ENCODE measurements around the gene UBE3A. TPM values are rescaled to one million over a fixed set of nuclear protein-coding genes. Genes with fewer than 3 reads are reported as not detected.

UBE3A gene
- total RNA-seq, 1 donor from 2014 or later = 60.8 TPM

DNA sequence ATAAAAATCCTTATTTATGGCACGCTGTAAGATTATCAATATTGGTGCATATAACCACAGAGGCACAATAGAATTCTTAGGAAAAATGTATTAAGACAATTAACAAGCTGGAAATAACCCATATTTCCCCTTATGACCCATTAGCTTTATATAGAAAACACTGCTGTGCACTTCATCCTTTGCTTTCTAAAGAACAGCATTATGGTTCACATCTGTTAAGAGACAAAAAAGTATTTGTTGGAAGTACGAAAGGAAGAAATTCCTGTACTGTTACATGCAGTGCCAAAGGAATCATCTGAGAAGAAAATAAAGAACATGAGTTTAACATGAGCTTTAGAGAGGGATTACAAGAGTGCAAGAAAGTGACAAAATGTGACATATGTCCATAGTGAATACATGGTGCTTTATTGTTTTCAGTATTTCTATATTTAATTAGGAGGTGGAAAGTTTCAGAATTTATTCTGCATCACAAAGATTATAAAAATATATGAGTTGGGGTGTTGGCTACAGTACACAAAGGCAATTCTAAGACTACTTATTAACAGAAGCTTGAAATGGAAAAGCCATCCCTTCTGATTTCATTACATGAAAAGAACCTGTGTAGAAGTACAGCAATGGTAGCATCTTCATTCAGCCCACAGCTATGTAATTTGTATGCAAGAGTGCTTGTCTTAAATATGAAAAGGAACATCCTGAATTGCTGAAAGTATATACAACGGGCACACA is 6.8 kb downstream of the UBE3A start:
- TF ChIP-seq, protein P1, sequence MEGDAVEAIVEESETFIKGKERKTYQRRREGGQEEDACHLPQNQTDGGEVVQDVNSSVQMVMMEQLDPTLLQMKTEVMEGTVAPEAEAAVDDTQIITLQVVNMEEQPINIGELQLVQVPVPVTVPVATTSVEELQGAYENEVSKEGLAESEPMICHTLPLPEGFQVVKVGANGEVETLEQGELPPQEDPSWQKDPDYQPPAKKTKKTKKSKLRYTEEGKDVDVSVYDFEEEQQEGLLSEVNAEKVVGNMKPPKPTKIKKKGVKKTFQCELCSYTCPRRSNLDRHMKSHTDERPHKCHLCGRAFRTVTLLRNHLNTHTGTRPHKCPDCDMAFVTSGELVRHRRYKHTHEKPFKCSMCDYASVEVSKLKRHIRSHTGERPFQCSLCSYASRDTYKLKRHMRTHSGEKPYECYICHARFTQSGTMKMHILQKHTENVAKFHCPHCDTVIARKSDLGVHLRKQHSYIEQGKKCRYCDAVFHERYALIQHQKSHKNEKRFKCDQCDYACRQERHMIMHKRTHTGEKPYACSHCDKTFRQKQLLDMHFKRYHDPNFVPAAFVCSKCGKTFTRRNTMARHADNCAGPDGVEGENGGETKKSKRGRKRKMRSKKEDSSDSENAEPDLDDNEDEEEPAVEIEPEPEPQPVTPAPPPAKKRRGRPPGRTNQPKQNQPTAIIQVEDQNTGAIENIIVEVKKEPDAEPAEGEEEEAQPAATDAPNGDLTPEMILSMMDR (conservative IDR thresholded peaks at IDR 0.05; ENCODE audit: low read depth, low read length) = no peak
- H3K4me3 ChIP-seq (ENCODE audit: low read depth, low read length) = no peak overlapping the region
- no peak for DNase-seq (ENCODE audit: low read depth)

DNA sequence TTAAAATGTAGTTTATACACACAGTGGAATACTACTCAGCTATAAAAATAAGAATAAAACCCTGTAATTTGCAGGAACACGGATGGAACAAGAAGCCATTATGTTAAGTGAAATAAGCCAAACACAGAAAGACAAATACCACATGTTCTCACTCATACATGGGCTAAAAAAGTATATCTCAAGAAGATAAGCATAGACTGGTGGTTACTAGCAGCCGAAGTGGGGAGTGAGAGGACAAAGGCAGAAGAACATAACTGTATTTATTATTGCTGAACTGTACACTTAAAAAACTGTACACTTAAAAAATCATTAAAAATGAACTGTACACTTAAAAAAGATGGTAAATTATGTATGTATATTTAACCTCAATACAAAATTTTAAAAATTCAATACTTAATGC is 11.0 kb downstream of the UBE3A start:
- DNase-seq (ENCODE audit: low read depth) = no peak
- TF ChIP-seq, protein P1 (conservative IDR thresholded peaks at IDR 0.05; ENCODE audit: low read depth, low read length) = no peak
- H3K4me3 ChIP-seq (ENCODE audit: low read depth, low read length) = no peak overlapping the region

DNA sequence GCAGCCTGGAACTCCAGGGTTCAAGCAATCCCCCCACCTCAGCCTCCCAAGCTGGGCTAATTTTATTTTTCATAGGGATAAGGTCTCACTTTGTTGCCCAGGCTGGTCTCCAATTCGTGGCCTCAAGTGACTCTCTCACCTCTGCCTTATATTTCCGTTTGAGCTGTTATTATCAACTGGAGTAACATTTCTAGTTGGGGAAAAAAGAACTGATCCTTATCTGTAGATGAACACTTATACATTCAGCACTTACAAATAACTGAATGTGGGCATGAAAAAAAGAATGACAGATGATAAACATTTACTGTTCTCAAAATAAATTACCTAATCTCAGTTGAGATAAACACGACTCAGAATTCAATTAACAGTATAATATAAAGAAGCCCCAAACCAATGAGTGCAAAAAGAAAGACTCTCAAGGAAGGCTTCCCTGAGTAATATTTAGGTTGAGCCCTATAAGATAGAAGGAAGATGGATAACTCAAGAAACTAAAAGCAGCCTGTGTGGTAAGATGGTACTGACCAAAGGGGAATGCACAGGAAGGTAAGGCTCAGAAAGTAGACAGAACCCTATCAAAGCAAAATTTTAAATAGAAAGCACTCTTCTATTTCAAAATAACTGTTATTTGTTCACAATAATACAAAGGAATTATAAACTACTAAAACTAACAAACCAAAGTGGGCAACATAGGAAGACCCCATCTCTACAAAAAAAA is 11.8 kb downstream of the UBE3A start:
- DNase-seq (ENCODE audit: low read depth) = no peak
- TF ChIP-seq, protein P1 (conservative IDR thresholded peaks at IDR 0.05; ENCODE audit: low read depth, low read length) = no peak
- no peak overlapping the region for H3K4me3 ChIP-seq (ENCODE audit: low read depth, low read length)

DNA sequence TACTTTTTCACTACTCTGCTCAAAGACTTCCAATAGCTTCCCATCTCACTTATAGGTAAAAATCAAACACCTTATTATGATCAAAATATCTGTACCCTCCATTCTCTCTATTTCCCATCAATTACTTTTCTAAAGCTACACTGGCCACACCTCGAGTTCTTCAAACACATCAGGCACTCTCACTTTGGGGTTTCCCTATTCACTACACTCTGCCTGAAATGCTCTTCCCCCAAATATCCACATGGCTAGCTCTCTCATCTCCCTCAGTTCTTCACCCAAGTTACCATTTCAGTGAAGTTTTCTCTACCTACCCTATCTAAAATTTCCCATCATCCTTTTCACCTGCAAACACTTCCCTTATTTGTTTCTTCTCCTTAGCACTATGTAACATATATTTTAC is 14.8 kb downstream of the UBE3A start:
- TF ChIP-seq, protein P1 (conservative IDR thresholded peaks at IDR 0.05; ENCODE audit: low read depth, low read length) = no peak
- no peak for DNase-seq (ENCODE audit: low read depth)

DNA sequence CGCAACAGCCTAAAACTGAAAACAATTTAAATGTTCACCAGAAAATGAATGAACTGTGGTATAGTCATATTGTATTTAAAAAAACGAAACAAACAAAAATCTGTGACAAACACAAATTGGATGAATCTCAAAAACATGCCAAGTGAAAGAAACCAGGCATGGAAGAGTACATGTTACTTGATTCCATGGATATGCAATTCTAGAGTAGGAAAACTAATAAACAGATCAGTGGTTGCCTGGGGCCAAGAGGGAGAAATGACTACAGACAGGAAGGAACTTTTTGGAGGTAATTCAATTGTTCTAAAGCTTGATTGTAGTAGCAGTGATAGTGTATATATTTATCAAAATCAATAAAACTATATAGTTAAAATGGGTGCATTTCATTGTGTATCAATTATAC is 16.8 kb downstream of the UBE3A start:
- DNase-seq (ENCODE audit: low read depth) = no peak
- TF ChIP-seq, protein P1 (conservative IDR thresholded peaks at IDR 0.05; ENCODE audit: low read depth, low read length) = no peak
- H3K4me3 ChIP-seq (ENCODE audit: low read depth, low read length) = no peak overlapping the region

More for the DNA sequence above, 14.8 kb downstream of the UBE3A start:
- no peak overlapping the region for H3K4me3 ChIP-seq (ENCODE audit: low read depth, low read length)

DNA sequence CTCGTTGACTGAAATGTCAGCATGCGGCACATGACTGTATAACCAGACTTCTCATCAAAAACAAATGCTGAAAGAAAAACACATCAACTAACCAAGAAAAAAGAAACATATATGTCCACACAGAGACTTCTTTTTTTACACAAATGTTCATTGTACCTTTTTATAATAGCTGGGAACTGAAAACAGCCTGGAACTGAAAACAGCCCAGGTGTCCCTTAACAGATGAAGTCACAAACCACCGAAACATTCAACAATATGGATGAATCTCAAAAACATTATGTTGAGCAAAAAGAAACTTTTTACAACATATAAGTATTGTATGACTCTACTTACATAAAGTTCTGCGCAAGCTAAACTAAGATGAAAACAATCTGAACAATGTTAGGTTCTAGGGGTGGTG is 20.6 kb downstream of the UBE3A start:
- H3K4me3 ChIP-seq (ENCODE audit: low read depth, low read length) = no peak overlapping the region
- DNase-seq (ENCODE audit: low read depth) = no peak
- TF ChIP-seq, protein P1 (conservative IDR thresholded peaks at IDR 0.05; ENCODE audit: low read depth, low read length) = no peak
